SU-DHL-6 (cell line): ENCODE results near the gene GOLPH3.

Source experiments
- H2AFZ ChIP-seq: fragments of 200-600 bp; sonication (generic); 2 replicates; pipeline ENCODE4 v1.6.1; 2014; ENCODE audit warnings: low read depth, mild to moderate bottlenecking, moderate library complexity, mixed read lengths, antibody characterized with exemption, low read length; ENCODE audit not compliant: severe bottlenecking
- H3F3A ChIP-seq: fragments of 200-600 bp; shearing (Covaris generic); 2 replicates; pipeline ENCODE4 v1.6.0; 2016; ENCODE audit warnings: antibody characterized with exemption, mild to moderate bottlenecking; ENCODE audit not compliant: insufficient read depth
- H3K27ac ChIP-seq: fragments of 200-600 bp; sonication (generic); 2 replicates; pipeline ENCODE4 v1.5.1; 2016; ENCODE audit warnings: low read depth, mild to moderate bottlenecking, low read length, moderate library complexity, mixed read lengths
- H3K27me3 ChIP-seq: fragments of 200-600 bp; sonication (generic), shearing (Covaris generic); 2 replicates; pipeline ENCODE4 v1.6.0; 2014; ENCODE audit warnings: mild to moderate bottlenecking, low read length
- H3K36me3 ChIP-seq: fragments of 200-600 bp; sonication (generic); 2 replicates; pipeline ENCODE4 v1.6.1; 2014; ENCODE audit warnings: mild to moderate bottlenecking, low read length, mixed read lengths
- H3K4me2 ChIP-seq: fragments of 300-600, 200-600 bp; shearing (Covaris generic), sonication (generic); 2 replicates; pipeline ENCODE4 v1.6.0; 2014; ENCODE audit warnings: low read length, low read depth, mild to moderate bottlenecking; ENCODE audit not compliant: poor library complexity, severe bottlenecking
- H3K4me3 ChIP-seq: fragments of 200-600 bp; sonication (generic); 2 replicates; pipeline ENCODE4 v1.5.1; 2014; ENCODE audit warnings: antibody characterized with exemption, low read length, mild to moderate bottlenecking, mixed read lengths; ENCODE audit not compliant: insufficient read depth, poor library complexity, severe bottlenecking
- H3K79me2 ChIP-seq: fragments of 200-600 bp; sonication (generic); 2 replicates; pipeline ENCODE4 v1.6.1; 2014; ENCODE audit warnings: mild to moderate bottlenecking, low read length, moderate library complexity; ENCODE audit not compliant: insufficient read depth
- H3K9ac ChIP-seq: fragments of 200-600 bp; sonication (generic); 2 replicates; pipeline ENCODE4 v1.7.0; 2014; ENCODE audit warnings: mild to moderate bottlenecking, low read length
- H3K9me2 ChIP-seq: fragments of 200-600 bp; sonication (generic); replicated peaks from 2 replicates; pipeline ENCODE4 v1.6.1; 2014; ENCODE audit warnings: low read length; ENCODE audit not compliant: insufficient read depth
- H3K9me3 ChIP-seq: fragments of 200-600 bp; sonication (generic); 2 replicates; pipeline ENCODE4 v1.6.1; 2014; ENCODE audit warnings: low read length, mixed read lengths; ENCODE audit not compliant: insufficient read depth
- H4K20me1 ChIP-seq: fragments of 200-600 bp; sonication (generic); 2 replicates; pipeline ENCODE4 v1.6.1; 2014; ENCODE audit warnings: low read depth, mild to moderate bottlenecking, antibody characterized with exemption, low read length, moderate library complexity, mixed read lengths
- CTCF ChIP-seq: fragments of 200-600 bp; sonication (generic); IDR thresholded peaks from one replicate; pipeline ENCODE4 v1.5.1; 2017; ENCODE audit warnings: antibody characterized with exemption, mild to moderate bottlenecking, low read length, moderate library complexity; ENCODE audit not compliant: insufficient read depth, poor library complexity, severe bottlenecking
- EZH2phosphoT487 ChIP-seq: fragments of 200-600 bp; sonication (generic), shearing (Covaris generic); conservative IDR thresholded peaks from 2 replicates; pipeline ENCODE4 v1.6.1; 2018; ENCODE audit warnings: mild to moderate bottlenecking, antibody characterized with exemption, low read length, moderate library complexity, mixed read lengths

Gene GOLPH3

GRCh38 chr5:32206053-32206452 lies 31.9 kb upstream of the GOLPH3 start:
- no peak overlapping the region for H3K9ac ChIP-seq
- no peak overlapping the region for H3K27ac ChIP-seq
- H2AFZ ChIP-seq: no peak overlapping the region
- H4K20me1 ChIP-seq: no peaks in the 10 kb centered on the region
- H3K4me3 ChIP-seq: no peak overlapping the region
- no peaks in the 10 kb centered on the region for H3K9me2 ChIP-seq
- no peak overlapping the region for H3K4me2 ChIP-seq
- H3K9me3 ChIP-seq: no peaks in the 10 kb centered on the region
- no peaks in the 10 kb centered on the region for H3K27me3 ChIP-seq
- H3F3A ChIP-seq: no peaks in the 10 kb centered on the region
- no peaks in the 10 kb centered on the region for H3K79me2 ChIP-seq
- H3K36me3 ChIP-seq: no peaks in the 10 kb centered on the region
- TF ChIP-seq CTCF (no peak), EZH2phosphoT487 (no peak)

DNA sequence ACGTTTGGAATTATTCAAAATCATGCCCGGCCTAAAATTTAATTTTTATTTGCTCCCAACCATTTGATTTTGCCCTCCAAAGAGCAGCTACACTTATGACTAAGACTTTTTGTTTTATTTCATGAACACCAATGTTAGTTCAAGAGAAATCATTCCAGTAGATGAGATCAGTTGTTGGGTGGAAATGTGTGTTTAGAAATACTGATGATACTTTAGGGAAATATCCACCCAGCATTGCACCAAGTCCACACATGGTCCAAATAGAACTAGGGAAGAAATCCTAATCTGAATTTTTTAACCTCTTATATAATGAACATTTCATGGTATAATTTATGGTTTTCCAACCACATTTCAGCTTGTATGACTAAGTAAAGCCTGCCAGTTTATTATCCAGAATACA lies 28.3 kb upstream of the GOLPH3 start:
- no peaks in the 10 kb centered on the region for H3K36me3 ChIP-seq
- H4K20me1 ChIP-seq: no peaks in the 10 kb centered on the region
- H3K27me3 ChIP-seq: no peaks in the 10 kb centered on the region
- H3F3A ChIP-seq: no peaks in the 10 kb centered on the region
- TF ChIP-seq CTCF (no peak), EZH2phosphoT487 (no peak)
- no peak overlapping the region for H3K27ac ChIP-seq
- no peaks in the 10 kb centered on the region for H3K9me3 ChIP-seq
- H2AFZ ChIP-seq: no peak overlapping the region
- H3K4me3 ChIP-seq: no peak overlapping the region
- H3K79me2 ChIP-seq: no peaks in the 10 kb centered on the region
- H3K9me2 ChIP-seq: no peaks in the 10 kb centered on the region
- no peak overlapping the region for H3K4me2 ChIP-seq
- no peak overlapping the region for H3K9ac ChIP-seq

DNA sequence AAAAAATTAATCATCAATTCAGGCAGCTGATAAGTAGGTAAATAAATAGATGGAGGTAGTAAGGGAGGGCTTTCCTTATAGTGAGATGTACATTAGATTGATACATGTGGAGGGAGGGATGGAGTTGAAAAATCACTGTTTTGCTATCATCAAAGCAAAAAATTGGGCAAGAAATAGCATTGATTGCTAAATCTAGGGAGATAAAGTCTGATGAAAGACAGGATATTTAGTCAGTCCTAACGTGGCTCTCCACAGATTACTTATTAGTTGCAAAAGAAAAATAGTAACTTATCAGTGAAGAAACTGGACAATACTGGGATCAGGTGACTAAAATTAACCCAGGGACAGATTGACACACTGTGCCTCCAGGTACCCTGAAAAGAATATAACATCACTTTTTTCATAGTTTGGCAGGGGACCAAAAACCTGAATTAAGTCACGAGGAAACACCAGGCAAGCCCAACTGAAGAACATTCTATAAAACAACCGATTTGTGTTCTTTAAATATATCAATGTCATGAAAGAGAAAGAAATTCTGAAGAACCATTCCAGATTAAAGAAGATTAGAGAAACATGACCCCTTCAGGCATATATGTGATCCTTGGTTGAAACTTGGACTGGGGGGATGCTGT lies 27.1 kb upstream of the GOLPH3 start:
- Histone ChIP-seq H3K9me2 (no peaks in the 10 kb centered on the region), H3K27me3 (no peaks in the 10 kb centered on the region), H3K9me3 (no peaks in the 10 kb centered on the region), H3K79me2 (no peaks in the 10 kb centered on the region), H4K20me1 (no peaks in the 10 kb centered on the region), H3K27ac (no peak overlapping the region), H3K9ac (no peak overlapping the region), H2AFZ (no peak overlapping the region), H3K4me3 (no peak overlapping the region), H3K4me2 (no peak overlapping the region), H3F3A (no peaks in the 10 kb centered on the region), H3K36me3 (no peaks in the 10 kb centered on the region)
- TF ChIP-seq CTCF (no peak), EZH2phosphoT487 (no peak)
